ENCODE data around the gene ARRDC5.

Gene ARRDC5

DNA sequence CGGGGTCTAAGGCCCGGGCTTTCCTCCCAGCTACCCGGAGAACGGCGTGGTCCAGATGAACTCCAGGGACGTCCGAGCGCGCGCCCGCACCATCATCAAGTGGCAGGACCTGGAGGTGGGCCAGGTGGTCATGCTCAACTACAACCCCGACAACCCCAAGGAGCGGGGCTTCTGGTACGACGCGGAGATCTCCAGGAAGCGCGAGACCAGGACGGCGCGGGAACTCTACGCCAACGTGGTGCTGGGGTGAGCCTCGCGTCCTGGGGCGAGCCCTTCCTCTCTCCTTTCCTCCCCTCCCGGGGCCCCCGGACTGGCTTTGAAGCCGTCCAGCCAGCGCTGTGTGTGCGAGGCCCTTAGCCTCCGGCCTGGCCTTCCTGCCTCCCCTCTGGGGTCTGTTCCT lies 30.0 kb upstream of the ARRDC5 start:
- DNase-seq (ENCODE audit: low read depth) = no peak
- TF ChIP-seq, protein P1, sequence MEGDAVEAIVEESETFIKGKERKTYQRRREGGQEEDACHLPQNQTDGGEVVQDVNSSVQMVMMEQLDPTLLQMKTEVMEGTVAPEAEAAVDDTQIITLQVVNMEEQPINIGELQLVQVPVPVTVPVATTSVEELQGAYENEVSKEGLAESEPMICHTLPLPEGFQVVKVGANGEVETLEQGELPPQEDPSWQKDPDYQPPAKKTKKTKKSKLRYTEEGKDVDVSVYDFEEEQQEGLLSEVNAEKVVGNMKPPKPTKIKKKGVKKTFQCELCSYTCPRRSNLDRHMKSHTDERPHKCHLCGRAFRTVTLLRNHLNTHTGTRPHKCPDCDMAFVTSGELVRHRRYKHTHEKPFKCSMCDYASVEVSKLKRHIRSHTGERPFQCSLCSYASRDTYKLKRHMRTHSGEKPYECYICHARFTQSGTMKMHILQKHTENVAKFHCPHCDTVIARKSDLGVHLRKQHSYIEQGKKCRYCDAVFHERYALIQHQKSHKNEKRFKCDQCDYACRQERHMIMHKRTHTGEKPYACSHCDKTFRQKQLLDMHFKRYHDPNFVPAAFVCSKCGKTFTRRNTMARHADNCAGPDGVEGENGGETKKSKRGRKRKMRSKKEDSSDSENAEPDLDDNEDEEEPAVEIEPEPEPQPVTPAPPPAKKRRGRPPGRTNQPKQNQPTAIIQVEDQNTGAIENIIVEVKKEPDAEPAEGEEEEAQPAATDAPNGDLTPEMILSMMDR (conservative IDR thresholded peaks at IDR 0.05; ENCODE audit: low read depth, low read length) = no peak
- H3K4me3 ChIP-seq (ENCODE audit: low read length) = no peak overlapping the region

DNA sequence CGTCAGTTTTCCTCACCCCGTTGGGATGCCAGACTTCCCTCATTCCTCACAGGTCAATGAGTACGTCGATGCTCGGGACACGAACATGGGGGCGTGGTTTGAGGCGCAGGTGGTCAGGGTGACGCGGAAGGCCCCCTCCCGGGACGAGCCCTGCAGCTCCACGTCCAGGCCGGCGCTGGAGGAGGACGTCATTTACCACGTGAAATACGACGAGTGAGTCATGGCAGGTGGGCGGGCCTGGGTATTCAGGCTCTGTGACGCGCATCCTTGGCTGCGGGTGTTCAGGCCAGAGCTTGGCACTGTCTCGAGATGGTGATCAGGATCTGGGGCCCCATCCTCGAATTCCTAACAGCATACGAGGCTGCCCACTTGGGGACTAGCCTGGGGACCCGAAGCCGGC lies 28.0 kb upstream of the ARRDC5 start:
- no peak overlapping the region for H3K4me3 ChIP-seq (ENCODE audit: low read length)
- TF ChIP-seq, protein P1 (conservative IDR thresholded peaks at IDR 0.05; ENCODE audit: low read depth, low read length) = no peak
- no peak for DNase-seq (ENCODE audit: low read depth)

DNA sequence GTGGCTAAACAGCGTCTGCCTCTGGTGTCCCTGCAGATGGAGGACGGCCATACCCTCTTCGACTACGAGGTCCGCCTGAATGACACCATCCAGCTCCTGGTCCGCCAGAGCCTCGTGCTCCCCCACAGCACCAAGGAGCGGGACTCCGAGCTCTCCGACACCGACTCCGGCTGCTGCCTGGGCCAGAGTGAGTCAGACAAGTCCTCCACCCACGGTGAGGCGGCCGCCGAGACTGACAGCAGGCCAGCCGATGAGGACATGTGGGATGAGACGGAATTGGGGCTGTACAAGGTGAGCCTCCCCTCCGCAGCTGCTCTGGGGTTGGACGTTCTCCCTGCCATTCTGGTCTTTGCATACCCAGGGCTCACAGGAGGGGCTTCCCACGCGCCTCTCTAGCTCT lies 26.5 kb upstream of the ARRDC5 start:
- H3K4me3 ChIP-seq (ENCODE audit: low read length) = no peak overlapping the region
- TF ChIP-seq, protein P1 (conservative IDR thresholded peaks at IDR 0.05; ENCODE audit: low read depth, low read length) = no peak
- no peak for DNase-seq (ENCODE audit: low read depth)

DNA sequence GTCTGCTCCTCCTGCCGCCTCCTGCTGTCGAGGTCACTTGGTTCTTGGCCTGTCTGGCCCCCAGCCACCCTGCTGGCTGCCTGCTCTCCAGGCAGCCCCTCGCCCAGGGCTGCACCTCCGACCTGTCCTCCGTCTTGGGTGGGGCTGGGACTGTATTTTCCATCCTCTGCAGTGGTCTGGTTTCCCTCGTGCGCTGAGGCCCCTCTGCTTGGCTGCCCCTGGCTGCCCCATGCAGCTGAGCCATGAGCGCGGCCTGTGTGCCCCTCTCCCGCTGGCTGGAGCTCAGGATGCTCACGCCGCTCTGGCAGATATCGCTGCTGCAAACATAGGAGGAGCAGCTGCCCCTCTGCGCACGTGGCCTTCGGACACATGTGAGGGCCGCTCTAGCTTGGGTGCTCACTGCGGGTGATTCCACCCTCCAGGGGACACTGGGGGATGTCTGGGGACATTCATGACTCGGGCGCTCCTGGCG lies 20.6 kb upstream of the ARRDC5 start:
- TF ChIP-seq, protein P1 (conservative IDR thresholded peaks at IDR 0.05; ENCODE audit: low read depth, low read length) = no peak
- H3K4me3 ChIP-seq (ENCODE audit: low read length) = no peak overlapping the region

DNA sequence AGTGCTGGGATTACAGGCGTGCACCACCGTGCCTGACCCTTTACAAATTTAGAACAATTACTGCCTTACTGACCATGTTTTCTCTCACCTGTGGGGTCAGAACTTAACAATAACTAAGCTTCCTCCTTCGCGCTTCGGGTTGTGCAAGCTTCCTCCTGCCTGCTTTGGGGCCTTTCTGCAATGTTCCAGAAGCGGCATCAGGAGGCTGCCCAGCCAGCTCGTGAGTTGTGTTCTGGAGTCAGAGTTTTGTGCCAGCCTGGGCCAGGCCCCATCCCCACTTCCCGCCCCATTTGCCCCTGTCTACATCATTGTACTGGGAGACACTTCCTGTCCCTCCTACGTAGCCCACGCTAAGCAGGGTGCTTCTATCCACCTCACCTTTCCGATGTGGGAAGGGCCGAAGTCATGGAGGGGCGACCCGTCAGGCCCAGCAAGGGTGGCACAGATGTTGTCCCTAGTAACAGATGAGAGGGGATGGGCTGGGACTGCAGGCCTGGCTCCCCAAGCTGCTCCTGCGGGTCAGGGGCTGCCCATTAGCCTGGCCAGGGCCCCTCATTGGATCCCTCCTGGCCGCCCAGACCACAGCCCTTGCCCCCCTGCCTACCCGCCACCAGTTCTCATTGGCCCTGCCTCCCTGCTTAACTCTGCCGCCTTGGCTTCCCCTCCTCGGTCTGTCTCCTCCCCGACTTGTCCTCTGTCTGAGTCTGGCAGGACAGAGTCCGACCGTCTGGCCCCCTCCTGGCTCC lies 20.0 kb upstream of the ARRDC5 start:
- no peak overlapping the region for H3K4me3 ChIP-seq (ENCODE audit: low read length)
- TF ChIP-seq, protein P1 (conservative IDR thresholded peaks at IDR 0.05; ENCODE audit: low read depth, low read length) = no peak
- DNase-seq (ENCODE audit: low read depth) = no peak

More for the DNA sequence above, 20.6 kb upstream of the ARRDC5 start:
- no peak for DNase-seq (ENCODE audit: low read depth)

DNA sequence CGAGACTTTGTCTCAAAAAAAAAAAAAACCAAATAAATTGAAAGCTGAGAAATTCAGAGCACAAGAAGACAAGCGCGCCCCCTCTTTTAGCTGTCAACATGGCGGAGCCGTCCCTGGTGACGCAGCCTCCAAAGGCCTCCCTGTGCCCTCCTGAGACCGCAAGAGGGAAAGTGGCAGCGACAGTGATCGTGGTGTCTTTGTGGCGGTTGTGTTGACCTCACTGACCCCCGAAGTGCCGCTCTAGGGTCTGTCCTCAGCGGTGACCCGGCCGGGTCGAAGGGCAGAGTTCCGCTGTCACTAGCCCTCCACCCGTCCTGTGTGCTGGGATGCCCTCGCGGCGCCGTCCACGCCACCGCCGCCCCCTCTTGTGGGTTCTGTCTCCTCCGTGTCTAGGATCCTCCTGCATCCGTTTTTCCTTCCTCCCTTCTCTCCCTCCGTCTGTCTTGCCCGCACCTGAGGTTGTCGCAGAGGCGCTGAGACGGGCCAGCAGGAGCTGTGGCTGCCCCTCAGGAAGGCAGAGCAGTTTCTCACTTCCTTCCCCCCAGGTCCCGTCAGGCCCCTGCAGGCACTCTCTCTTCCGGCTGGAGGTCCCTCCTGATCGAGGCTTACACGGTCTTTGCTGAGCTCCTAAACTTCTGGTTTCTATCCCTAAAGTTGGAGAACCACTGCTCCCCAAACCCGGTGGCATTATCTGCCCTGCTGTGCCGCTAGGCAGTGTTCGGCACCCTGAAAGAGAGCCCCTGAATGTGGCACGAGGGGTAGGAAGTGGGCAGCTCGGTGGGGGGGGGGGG lies 13.8 kb upstream of the ARRDC5 start:
- TF ChIP-seq, protein P1 (conservative IDR thresholded peaks at IDR 0.05; ENCODE audit: low read depth, low read length) = no peak
- H3K4me3 ChIP-seq (ENCODE audit: low read length) = no peak overlapping the region
- no peak for DNase-seq (ENCODE audit: low read depth)

All from retinal pigment epithelial cell (primary cell).